GM23248 (cell line): ENCODE data around the gene FHL2.

Source experiments
- EZH2 ChIP-seq: fragments of 200-600 bp; sonication (generic); IDR thresholded peaks from 2 replicates; pipeline ENCODE4 v1.6.1; 2018; ENCODE audit warnings: antibody characterized with exemption, mild to moderate bottlenecking; ENCODE audit not compliant: insufficient read depth, poor library complexity, severe bottlenecking
- EZH2phosphoT487 ChIP-seq: fragments of 200-600 bp; sonication (generic); IDR thresholded peaks from 2 replicates; pipeline ENCODE4 v1.6.1; 2018; ENCODE audit warnings: antibody characterized with exemption, moderate library complexity, mild to moderate bottlenecking, low read depth; ENCODE audit not compliant: insufficient read depth

GRCh38 chr2:105393373-105394055 lies 5.3 kb downstream of the FHL2 start:
- TF ChIP-seq EZH2 = no peak
- TF ChIP-seq EZH2phosphoT487 = no peak
